Adipose tissue (tissue), 3 donors: ENCODE measurements around the gene PRKCE. TPM values are rescaled to one million over a fixed set of nuclear protein-coding genes. Genes with fewer than 3 reads are reported as not detected.
"Not testable (repeated sequence)": the region's sequence is repeated elsewhere in the genome, so short reads cannot be mapped to it uniquely, and the experiment has no call there.

ENCODE experiments used
- H3K27ac ChIP-seq: one replicate; pipeline ENCODE4 v1.5.1; 2013; ENCODE audit warnings: low read depth, low read length
- WGBS, 3 donors: extraction: QIAGEN DNeasy Blood & Tissue Kit; methylation state at CpG; one replicate each; pipeline ENCODE4 v1.1.7; 2013; 5-methylcytosine and 5-hydroxymethylcytosine counted together
- polyA plus RNA-seq, 3 donors: library from polyadenylated mRNA; stranded (reverse); fragments of 200-250 nt; gene quantifications; one replicate each; pipeline ENCODE4 v1.2.3, GENCODE V29; 2013
- donor health status: healthy with polysubstance abuse.
- donor health status: Bipolar disorder and iron deficiency.
- donor health status: healthy.

The PRKCE gene
- polyA plus RNA-seq, 3 donors = 2.8 to 4.6 (median 3.5) TPM

DNA sequence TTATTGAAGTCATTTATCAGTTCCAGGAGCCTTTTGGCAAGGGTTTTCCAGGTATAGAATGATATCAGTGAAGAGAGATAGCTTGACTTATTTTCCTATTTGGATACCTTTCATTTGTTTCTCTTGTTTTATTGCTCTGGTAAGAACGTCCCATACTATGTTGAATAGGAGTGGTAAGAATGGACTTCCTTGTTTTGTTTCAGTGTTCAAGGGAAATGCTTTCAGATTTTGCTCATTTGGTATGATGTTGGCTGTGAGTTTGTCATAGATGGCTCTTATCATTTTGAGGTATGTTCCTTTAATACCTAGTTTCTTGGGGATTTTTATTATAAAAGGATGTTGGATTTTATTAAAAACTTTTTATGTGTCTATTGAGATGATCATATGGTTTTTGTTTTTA lies 558.6 kb downstream of the PRKCE start:
- H3K27ac ChIP-seq = no peak overlapping the region
- 63 to 78% (median 73%) methylated on average over 1 of the region's 1 CpG for WGBS, 3 donors

GRCh38 chr2:46211461-46211860 lies 560.0 kb downstream of the PRKCE start:
- 69 to 81% (median 78%) methylated on average over 1 of the region's 1 CpG for WGBS, 3 donors

GRCh38 chr2:46213906-46214305 lies 562.4 kb downstream of the PRKCE start:
- WGBS, 3 donors = 75 to 85% (median 81%) methylated on average over 2 of the region's 2 CpGs

More at GRCh38 chr2:46211461-46211860, 560.0 kb downstream of the PRKCE start:
- H3K27ac ChIP-seq = no peak overlapping the region

DNA sequence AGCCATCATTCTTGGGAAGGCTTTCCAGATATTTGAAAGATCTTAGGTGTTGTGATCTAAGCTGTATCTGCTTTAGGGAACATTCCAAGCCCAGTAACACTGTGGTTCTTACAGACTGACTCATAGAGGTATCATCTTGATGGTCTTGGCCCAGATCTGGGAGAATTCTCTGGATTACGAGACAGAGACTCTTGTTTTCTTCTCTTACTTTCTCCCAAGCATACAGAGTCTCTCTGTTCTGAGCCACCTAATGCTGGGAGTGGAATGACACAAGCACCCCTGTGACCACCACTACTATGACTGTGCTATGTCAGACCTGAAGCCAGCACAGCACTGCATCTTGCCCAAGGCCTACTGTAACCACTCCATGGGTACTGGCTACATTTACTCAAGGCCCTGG lies 564.7 kb downstream of the PRKCE start:
- WGBS, 3 donors = 0% methylated on average over 1 of the region's 1 CpG
- no peak overlapping the region for H3K27ac ChIP-seq

More at GRCh38 chr2:46213906-46214305, 562.4 kb downstream of the PRKCE start:
- no peak overlapping the region for H3K27ac ChIP-seq

- H3K27ac ChIP-seq = not testable (repeated sequence)
- WGBS, 3 donors = 60 to 86% (median 67%) methylated on average over 1 of the region's 1 CpG
Measured at GRCh38 chr2:46223514-46223913, 572.0 kb downstream of the PRKCE start.

- no peak overlapping the region for H3K27ac ChIP-seq
- 68 to 98% (median 73%) methylated on average over 2 of the region's 2 CpGs for WGBS, 3 donors
Measured at GRCh38 chr2:46225150-46225625, 573.7 kb downstream of the PRKCE start.

DNA sequence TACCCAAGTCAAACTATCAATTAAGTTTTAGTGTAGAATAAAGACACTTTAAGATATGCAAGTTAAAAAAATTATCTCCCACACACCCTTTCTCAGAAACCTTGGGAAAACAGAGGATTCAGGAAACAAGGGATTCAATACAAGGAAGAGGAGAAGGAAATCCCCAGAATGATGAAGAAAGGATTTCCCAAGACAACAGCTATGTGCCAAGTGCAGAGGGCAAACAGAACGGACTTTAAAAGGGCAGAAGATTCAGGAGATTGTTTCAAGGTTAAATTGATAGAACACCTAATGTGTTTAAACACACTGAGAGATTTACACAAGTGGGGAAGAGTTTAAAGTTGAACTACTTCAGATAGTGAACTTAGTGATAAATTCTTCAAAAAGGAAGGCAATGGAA lies 574.3 kb downstream of the PRKCE start:
- 20 to 32% (median 22%) methylated on average over 1 of the region's 1 CpG for WGBS, 3 donors
- no peak overlapping the region for H3K27ac ChIP-seq

DNA sequence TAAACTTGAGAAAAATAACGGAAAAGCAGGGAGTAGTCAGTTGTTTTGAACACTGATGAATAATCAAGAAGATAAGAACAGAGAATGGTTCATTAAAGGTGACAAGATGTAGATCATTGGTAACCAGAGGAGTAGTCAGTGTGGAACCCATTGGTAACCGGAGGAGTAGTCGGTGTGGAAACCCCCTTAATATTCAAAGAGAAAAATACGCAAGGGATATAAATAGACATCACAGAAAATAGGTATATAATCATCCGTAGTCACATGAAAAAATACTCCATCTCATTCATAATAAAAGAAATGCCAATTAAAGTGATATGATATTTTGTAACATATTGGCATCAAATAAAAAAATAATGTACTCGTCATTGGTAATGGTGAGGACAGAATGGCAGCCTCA lies 575.1 kb downstream of the PRKCE start:
- 92 to 94% (median 93%) methylated on average over 6 of the region's 6 CpGs for WGBS, 3 donors

DNA sequence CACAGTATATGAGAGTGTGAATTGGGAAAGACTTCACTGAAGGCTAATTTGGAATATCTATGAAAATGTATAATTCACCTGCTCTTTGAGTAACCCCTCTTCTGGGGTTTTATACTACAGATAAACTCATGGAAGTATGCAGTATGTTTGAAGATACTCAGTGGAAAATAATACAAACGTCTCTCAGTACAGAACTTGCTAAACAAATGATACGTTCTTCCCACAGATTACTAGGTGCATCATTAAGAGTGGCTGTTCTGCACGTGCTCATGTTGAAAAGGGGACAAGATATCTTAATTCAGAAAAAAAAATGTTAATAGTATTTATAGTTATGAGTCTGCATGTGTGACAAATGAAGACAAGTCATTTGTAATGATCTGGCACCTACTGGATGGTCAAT lies 575.5 kb downstream of the PRKCE start:
- no peak overlapping the region for H3K27ac ChIP-seq
- WGBS, 3 donors = 54 to 80% (median 79%) methylated on average over 3 of the region's 3 CpGs

More for the DNA sequence above, 575.1 kb downstream of the PRKCE start:
- no peak overlapping the region for H3K27ac ChIP-seq

DNA sequence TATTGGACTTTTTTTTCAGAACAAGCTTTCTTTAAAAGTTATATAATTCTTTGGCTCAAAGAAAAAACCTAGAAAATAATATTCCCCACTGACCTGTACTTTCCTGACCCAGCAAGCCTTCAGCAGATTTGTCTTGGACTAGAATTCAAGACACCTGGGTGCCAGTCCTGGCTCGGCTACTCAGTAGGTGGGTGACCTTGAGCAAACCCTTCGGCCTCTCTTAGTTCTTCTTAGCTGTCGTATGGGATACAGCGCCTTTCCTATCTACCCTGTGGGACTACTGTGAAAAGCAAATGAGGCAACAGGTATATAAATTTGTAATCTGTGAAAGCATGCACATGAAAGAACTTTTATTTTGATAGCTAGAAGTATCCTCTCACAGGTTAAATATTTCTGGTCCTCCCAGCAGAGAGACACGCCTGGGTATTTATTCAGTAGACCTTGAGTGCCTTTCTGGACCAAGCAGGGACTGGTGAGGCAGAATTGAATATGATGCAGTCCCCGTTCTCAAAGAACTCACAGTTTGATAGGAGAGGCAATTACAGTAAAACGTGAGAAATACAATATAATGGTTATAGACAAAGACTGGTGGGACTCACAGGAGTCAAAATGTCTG lies 576.3 kb downstream of the PRKCE start:
- no peak overlapping the region for H3K27ac ChIP-seq
- WGBS, 3 donors = 44 to 96% (median 92%) methylated on average over 7 of the region's 7 CpGs

DNA sequence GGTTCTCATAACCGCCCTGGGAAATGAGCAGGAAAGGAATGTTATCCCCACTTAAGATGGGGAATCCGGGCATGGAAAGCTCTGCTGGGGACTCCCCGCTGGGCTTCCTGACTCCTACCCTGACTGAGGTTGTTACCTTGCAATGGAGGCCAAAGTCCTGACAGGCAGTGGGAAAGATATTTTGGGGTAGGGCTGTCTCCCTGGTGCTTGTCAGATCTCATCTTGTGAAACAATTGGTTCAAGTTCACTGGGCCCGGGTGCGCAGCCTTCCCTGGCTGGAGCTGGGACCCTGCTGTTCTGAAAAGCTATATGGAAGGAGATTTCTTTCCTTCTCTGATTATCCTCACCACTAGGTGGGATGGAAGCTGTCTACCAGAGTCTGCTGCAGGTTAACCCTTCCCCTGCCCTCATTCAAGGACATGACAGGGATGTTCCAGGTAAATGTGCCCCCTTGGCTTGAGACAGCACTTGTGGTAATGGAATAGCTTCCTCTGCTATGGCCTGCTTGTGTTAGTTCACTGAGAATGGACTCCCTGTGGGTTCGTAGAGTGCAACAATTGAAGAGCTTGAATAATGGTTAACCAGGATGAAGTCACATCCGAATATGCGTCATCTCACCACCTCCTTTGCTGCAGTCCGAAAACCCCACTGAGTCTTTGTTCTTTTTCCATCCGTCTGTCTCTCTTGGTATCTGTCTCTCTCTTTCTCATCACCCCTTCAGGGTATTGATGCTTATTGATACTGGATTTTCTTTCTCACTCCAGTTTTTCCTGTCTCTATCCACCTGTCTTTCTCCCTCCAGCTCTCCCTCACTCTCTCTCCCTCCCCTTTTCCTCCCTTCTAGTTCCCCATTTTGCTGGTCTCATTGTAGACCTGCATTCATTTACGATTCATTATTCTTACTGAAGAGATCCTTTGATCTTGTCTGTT lies 577.9 kb downstream of the PRKCE start:
- WGBS, 3 donors = 79 to 82% (median 81%) methylated on average over 11 of the region's 11 CpGs
- H3K27ac ChIP-seq = no peak overlapping the region

- 58 to 68% (median 68%) methylated on average over 6 of the region's 6 CpGs for WGBS, 3 donors
- no peak overlapping the region for H3K27ac ChIP-seq
Measured at GRCh38 chr2:46230115-46230571, 578.7 kb downstream of the PRKCE start.

DNA sequence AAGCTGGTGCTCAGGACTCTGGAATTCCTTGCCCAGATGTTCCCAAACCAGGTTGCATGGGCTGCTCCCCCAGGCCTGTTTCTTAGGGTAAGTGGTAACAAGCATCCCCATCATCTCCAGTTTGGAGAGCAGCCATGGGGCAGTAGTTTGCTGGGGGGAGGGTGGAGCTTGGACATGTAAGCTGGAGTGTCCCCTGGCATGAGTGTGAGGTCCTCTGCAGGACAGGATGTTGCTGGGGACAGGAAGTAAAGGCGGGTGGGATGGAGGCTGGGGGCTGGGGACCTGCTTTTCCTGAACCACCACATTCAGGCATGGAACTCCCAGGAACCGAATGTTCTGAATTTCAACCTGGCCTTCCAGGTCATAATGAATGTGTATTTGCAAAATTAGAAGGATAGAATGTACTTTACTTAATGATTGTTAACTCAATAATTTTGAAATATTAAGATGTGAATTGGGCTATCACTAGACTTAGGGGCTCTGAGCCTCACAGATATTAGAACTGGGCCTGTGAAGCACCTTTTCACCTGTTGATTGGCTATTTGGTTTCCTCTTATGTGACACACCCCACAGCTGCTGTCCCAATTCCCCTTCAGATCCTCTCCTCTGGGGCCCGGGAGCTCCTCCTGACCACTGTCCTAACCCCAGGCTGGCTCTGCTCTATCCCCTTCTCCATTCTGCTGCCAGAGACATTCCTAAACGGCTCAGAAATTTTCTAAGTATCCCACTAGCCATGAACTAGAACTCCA lies 579.4 kb downstream of the PRKCE start:
- WGBS, 3 donors = 69 to 78% (median 73%) methylated on average over 4 of the region's 4 CpGs
- no peak overlapping the region for H3K27ac ChIP-seq

DNA sequence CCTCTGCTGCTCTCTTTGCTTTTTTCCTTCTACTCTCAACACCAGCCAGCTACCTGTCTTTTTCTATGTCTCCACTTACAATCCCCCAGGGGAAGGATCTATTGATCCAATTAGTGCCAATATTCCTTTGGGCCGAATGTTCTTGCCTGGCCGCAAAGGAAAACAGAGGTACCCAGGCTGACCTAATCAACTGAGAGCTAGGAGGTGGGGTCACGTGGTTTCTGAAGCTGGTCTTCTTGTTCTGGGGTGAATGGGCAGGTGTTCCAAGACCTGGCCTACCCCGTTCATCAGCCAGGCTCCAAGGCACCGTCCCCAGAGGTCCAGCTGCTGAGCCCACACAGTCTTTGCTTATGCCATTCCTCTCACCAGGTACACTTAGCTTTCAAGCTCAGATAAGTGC lies 580.2 kb downstream of the PRKCE start:
- 94 to 97% (median 96%) methylated on average over 5 of the region's 5 CpGs for WGBS, 3 donors
- no peak overlapping the region for H3K27ac ChIP-seq

DNA sequence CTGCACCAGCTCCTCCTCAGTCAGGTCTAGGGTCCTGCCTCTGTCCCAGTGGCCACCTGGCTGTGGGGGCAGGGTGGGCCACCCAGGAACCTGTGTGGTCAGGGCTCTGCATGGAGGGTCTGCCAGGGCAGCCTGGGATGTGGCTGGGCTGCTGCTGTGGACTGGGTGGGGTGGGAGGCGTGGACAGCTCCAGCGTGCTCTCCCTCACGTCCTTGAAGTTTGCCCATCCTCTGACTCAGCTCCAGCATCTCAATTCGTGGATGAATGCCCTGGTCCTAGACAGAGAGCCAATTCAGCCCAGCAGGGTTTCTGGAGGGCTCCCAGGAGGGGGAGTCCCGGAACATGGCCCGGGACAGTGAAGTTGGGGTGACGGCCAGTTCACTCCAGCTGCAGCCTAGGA lies 581.4 kb downstream of the PRKCE start:
- H3K27ac ChIP-seq = no peak overlapping the region
- WGBS, 3 donors = 76 to 86% (median 78%) methylated on average over 7 of the region's 7 CpGs

GRCh38 chr2:46236006-46236875 lies 584.8 kb downstream of the PRKCE start:
- H3K27ac ChIP-seq = no peak overlapping the region
- WGBS, 3 donors = 77 to 90% (median 86%) methylated on average over 4 of the region's 4 CpGs

DNA sequence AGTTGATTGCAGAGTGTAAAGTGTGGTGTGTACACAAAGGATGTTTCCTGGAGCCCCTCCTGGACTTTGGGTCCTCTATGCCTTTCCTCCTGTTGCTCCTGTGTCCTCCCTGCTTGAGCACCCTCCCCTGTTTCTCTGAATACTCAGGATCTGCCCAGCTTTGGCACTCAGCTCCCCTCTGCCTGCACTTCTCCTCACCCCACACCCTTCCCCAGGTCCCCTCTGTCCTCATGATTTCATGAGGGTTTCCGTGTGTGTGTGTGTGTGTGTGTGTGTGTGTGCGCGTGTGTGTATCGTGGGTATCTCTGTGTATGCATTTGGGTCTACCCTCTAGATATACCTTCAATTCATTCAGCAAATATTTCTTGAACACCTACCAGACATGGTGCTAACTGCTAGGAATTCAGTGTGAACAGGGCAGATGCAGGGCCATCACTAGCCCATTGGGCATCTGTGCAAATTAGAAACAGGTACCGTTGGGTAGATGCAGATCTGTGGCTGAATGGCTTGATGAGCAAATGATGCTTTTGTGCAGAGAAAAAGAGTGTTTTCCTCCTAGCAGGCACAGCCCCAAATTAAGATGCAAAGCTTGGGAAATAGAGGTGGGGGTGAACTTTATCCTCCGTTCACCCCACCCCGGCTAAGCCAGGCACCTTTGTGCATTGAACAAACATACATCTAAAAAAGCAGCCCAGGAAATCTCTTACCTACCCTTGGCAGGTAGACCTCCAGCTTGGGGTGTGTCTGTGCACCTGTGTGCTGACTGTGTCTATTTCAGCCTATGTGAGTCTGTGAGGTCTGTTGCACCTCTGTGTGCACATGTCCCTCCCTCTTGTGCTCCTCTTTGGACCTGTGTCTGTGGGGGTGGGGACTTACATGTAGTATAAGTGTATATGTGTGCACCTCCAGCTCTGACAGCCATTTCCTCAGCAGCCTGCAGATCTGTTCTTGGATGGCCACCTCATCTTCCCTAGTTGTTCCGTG lies 585.7 kb downstream of the PRKCE start:
- WGBS, 3 donors = 81 to 85% (median 82%) methylated on average over 8 of the region's 8 CpGs
- no peak overlapping the region for H3K27ac ChIP-seq
